Prostate gland (tissue), 2 donors: ENCODE measurements around the gene ADAMTSL1. TPM values are rescaled to one million over a fixed set of nuclear protein-coding genes. Genes with fewer than 3 reads are reported as not detected.

ENCODE experiments used
- DNase-seq: peaks from one replicate; pipeline ENCODE4 v3.0.0-alpha.2; 2019; ENCODE audit warnings: low spot score
- H3K27ac ChIP-seq, 2 donors: fragments of 200-600 bp; sonication (generic); 2 replicates each; pipeline ENCODE4 v1.5.1; 2017 to 2019
- H3K27me3 ChIP-seq: fragments of 200-600 bp; sonication (generic); replicated peaks from 2 replicates; pipeline ENCODE4 v1.5.1; 2019; ENCODE audit not compliant: insufficient read depth
- H3K36me3 ChIP-seq, 2 donors: fragments of 200-600 bp; sonication (generic); 1 replicate in 1 of 2; 2 replicates in 1 of 2; pipeline versions ENCODE4 v1.5.1 to v1.8.1; 2017 to 2019
- H3K4me1 ChIP-seq: fragments of 200-600 bp; sonication (generic); replicated peaks from 2 replicates; pipeline ENCODE4 v1.5.1; 2019
- H3K4me3 ChIP-seq, 2 donors: fragments of 200-600 bp; sonication (generic); 2 replicates each; pipeline ENCODE4 v1.5.1; 2017 to 2019
- H3K9me3 ChIP-seq: fragments of 200-600 bp; sonication (generic); 2 replicates; pipeline ENCODE4 v1.5.1; 2017
- POLR2A ChIP-seq: fragments of 450-650 bp; IDR thresholded peaks from one replicate; pipeline ENCODE4 v1.6.1; 2016; ENCODE audit warnings: antibody characterized with exemption, mild to moderate bottlenecking
- POLR2AphosphoS5 ChIP-seq: sonication (generic); formaldehyde crosslinking; IDR thresholded peaks from one replicate; pipeline ENCODE4 v1.6.1; 2017; ENCODE audit warnings: antibody characterized with exemption
- WGBS: methylation state at CpG from one replicate; pipeline ENCODE4 v1.1.5; 2018; 5-methylcytosine and 5-hydroxymethylcytosine counted together
- intact Hi-C: fragments of 100-400 bp; cut with DNase I; formaldehyde crosslinking; loops from one replicate; pipeline ENCODE4 v1.14.2; 2022
- total RNA-seq, 2 donors: library from RNA; depleted of rRNA; stranded (reverse); fragments of >200 nt; gene quantifications; one replicate each; pipeline ENCODE4 v1.1.0, GENCODE V29; 2016
- TF ChIP-seq, protein P1 (sequence below), 4 experiments: fragments of 200-600 bp in 2 of 4; fragments of 450-650 bp in 2 of 4; sonication (generic) in 2 of 4; IDR thresholded peaks; 1 replicate in 3 of 4; 2 replicates in 1 of 4; pipeline ENCODE4 v1.5.1; 2016 to 2019; ENCODE audit warnings: antibody characterized with exemption in 4 of 4, mild to moderate bottlenecking in 2 of 4, moderate library complexity in 2 of 4

ADAMTSL1 gene
- total RNA-seq, 2 donors from 2014 or later, result 9.8 to 18.1 TPM

DNA sequence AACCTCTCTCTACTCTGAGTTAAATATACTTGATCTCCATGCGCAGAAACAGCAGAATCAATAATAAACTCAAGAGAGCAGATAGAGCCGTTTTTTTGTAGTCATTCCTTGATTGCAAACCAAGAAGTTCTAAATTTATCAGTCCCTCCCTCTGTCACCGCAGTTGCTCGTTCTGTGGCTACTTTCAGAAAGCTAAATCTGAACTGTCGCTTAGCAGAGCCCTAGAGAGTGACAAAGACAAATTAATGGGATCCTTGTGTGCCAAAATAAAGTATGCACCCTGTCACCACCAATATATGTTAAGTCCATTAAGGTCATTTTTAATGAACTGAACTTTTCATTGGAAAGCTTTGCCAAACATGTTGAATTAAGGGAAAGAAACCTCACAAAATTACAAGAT lies 218.3 kb downstream of the ADAMTSL1 start:
- Histone ChIP-seq H3K4me3 (no peak overlapping the region), H3K27me3 (no peaks in the 10 kb centered on the region), H3K36me3 (no peaks in the 10 kb centered on the region), H3K9me3 (no peaks in the 10 kb centered on the region), H3K4me1 (no peaks in the 10 kb centered on the region), H3K27ac (no peak overlapping the region)
- TF ChIP-seq, protein P1, sequence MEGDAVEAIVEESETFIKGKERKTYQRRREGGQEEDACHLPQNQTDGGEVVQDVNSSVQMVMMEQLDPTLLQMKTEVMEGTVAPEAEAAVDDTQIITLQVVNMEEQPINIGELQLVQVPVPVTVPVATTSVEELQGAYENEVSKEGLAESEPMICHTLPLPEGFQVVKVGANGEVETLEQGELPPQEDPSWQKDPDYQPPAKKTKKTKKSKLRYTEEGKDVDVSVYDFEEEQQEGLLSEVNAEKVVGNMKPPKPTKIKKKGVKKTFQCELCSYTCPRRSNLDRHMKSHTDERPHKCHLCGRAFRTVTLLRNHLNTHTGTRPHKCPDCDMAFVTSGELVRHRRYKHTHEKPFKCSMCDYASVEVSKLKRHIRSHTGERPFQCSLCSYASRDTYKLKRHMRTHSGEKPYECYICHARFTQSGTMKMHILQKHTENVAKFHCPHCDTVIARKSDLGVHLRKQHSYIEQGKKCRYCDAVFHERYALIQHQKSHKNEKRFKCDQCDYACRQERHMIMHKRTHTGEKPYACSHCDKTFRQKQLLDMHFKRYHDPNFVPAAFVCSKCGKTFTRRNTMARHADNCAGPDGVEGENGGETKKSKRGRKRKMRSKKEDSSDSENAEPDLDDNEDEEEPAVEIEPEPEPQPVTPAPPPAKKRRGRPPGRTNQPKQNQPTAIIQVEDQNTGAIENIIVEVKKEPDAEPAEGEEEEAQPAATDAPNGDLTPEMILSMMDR (IDR thresholded peaks at IDR 0.05), result no peak
- TF ChIP-seq POLR2AphosphoS5, result no peak
- TF ChIP-seq POLR2A, result no peak
- no peak for DNase-seq
- 42% methylated on average over 5 of the region's 5 CpGs for WGBS
- intact Hi-C loops, result no loop called here

DNA sequence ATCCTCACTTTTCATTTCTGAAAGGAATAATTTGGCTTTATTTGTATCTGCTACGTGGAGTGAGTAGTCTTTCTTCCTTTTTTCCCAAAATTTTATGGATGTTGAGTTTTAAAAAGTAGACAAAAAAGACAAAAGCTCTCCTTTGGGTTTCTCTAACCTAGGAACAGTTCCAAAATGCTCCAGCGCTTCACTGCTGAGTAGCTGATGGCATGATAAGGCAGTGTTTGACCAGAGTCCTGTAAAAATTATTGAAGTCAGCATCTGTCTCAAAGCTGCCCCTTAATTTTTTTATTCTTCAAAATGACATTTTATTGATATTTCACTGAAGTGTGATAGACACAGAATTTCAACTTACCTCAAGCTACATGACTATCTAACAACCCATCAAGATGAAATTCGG lies 219.0 kb downstream of the ADAMTSL1 start:
- no peaks in the 10 kb centered on the region for H3K36me3 ChIP-seq
- 28% methylated on average over 3 of the region's 3 CpGs for WGBS
- no peak overlapping the region for H3K27ac ChIP-seq
- DNase-seq, result no peak
- H3K4me1 ChIP-seq, result no peaks in the 10 kb centered on the region
- no peaks in the 10 kb centered on the region for H3K9me3 ChIP-seq
- intact Hi-C loops, result no loop called here
- H3K4me3 ChIP-seq, result no peak overlapping the region
- H3K27me3 ChIP-seq, result no peaks in the 10 kb centered on the region
- TF ChIP-seq, protein P1 (IDR thresholded peaks at IDR 0.05), result no peak
- TF ChIP-seq POLR2AphosphoS5 (no peak), POLR2A (no peak)

DNA sequence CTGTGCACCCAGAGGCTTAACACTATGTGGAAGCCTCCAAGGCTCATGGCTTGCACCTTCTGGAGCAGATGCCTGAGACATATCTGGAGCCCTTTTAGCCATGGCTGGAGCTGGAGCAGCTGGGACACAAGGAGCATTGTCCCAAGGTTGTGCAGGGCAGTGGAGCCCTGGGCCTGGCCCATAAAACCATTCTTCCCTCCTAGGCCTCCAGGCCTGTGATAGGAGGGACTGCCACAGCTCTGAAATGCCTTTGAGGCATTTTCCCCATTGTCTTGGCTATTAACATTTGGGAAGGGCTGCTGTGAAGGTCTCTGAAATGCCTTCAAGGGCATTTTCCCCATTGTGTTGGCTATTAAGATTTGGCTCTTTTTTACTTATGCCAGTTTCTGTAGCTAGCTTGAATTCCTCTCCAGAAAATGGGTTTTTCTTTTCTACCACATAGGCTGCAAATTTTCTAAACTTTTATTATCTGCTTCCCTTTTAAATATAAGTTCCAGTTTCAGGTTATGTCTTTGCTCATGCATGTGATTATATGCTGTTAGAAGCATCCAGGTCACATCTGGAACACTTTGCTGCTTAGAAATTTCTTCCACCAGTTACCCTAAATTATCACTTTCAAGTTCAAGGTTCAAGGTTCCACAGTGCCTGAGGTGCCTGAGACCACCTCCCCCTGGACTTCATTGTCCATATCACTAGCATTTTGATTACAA lies 221.2 kb downstream of the ADAMTSL1 start:
- intact Hi-C loops, result no loop called here
- H3K4me1 ChIP-seq, result no peaks in the 10 kb centered on the region
- no peaks in the 10 kb centered on the region for H3K9me3 ChIP-seq
- no peak for DNase-seq
- H3K4me3 ChIP-seq, result no peak overlapping the region
- H3K36me3 ChIP-seq, result no peaks in the 10 kb centered on the region
- no peaks in the 10 kb centered on the region for H3K27me3 ChIP-seq
- no peak for TF ChIP-seq POLR2A
- no peak for TF ChIP-seq POLR2AphosphoS5
- TF ChIP-seq, protein P1 (IDR thresholded peaks at IDR 0.05), result no peak
- no peak overlapping the region for H3K27ac ChIP-seq

DNA sequence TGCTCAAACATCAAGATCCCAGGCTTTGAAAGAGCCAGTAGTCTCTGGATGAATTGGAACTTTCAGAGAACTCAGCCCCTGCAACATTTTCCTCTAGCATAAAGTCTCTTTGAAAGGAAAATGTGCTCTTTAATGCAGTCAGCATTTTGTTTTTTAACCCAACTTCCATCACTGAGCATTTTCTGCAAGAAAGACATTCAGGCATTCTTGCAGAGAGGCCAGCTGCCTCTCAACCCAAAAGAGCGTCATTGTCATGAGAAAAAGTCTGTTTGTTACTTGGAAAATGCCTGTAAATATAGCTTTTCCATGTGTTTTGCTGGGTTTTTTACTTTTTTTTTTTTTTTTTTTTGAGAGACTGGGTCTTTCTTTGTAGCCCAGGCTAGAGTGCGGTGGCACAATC lies 225.0 kb downstream of the ADAMTSL1 start:
- Histone ChIP-seq H3K4me1 (no peaks in the 10 kb centered on the region), H3K4me3 (no peak overlapping the region), H3K27me3 (no peaks in the 10 kb centered on the region), H3K9me3 (no peaks in the 10 kb centered on the region), H3K27ac (no peak overlapping the region), H3K36me3 (no peaks in the 10 kb centered on the region)
- intact Hi-C loops, result no loop called here
- WGBS, result 68% methylated on average over 2 of the region's 2 CpGs
- DNase-seq, result no peak
- TF ChIP-seq, protein P1 (IDR thresholded peaks at IDR 0.05), result no peak
- no peak for TF ChIP-seq POLR2A

DNA sequence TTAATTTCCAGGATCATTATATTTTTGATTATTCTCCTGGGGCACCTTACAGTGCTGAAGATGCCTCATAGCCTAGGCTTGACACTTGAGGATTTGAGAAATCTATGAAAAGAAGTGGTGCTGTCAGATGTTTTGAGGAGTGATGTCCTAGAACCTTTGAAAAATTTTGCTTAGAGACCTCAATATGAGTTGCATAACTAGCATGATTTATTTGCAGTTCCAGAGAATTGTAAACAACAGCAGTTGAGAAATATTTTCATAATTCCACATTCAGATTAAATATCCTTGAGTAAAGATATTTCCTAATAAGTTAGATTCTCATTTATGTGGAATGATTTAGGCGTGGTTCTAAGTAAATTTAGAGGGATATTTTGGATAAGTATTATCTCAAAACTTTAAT lies 225.8 kb downstream of the ADAMTSL1 start:
- Histone ChIP-seq H3K27me3 (no peaks in the 10 kb centered on the region), H3K36me3 (no peaks in the 10 kb centered on the region), H3K4me1 (no peaks in the 10 kb centered on the region), H3K9me3 (no peaks in the 10 kb centered on the region), H3K27ac (no peak overlapping the region), H3K4me3 (no peak overlapping the region)
- intact Hi-C loops, result loop anchor here (10.0 kb wide), 1 partner anchor 55 kb away; no protein-coding TSS in a partner anchor
- DNase-seq, result no peak
- 73% methylated on average over 1 of the region's 1 CpG for WGBS
- TF ChIP-seq POLR2AphosphoS5, result no peak
- TF ChIP-seq, protein P1 (IDR thresholded peaks at IDR 0.05), result no peak
- no peak for TF ChIP-seq POLR2A
